H9 (cell line): ENCODE results near the gene C1QTNF2. TPM values are rescaled to one million over a fixed set of nuclear protein-coding genes. Genes with fewer than 3 reads are reported as not detected.

Experiments used
- DNase-seq: peaks from one replicate; pipeline ENCODE4 v3.0.0-alpha.2; 2017
- H2AFZ ChIP-seq: one replicate; pipeline ENCODE4 v1.6.1; 2013; ENCODE audit warnings: mild to moderate bottlenecking, low read length, control low read depth, moderate library complexity
- H2AK5ac ChIP-seq: 2 replicates; pipeline ENCODE4 v1.6.1; 2013; ENCODE audit warnings: low read length, control low read depth, mixed read lengths; ENCODE audit not compliant: insufficient read length
- H2BK120ac ChIP-seq: one replicate; pipeline ENCODE4 v1.6.1; 2013; ENCODE audit warnings: low read depth, mild to moderate bottlenecking, low read length, control low read depth, inconsistent platforms; ENCODE audit not compliant: poor library complexity, severe bottlenecking
- H2BK12ac ChIP-seq: 2 replicates; pipeline ENCODE4 v1.6.1; 2013; ENCODE audit warnings: low read length, control low read depth, mixed read lengths, low read depth; ENCODE audit not compliant: insufficient read length
- H2BK15ac ChIP-seq: 2 replicates; pipeline ENCODE4 v1.6.1; 2013; ENCODE audit warnings: low read depth, low read length, control low read depth
- H2BK20ac ChIP-seq: one replicate; pipeline ENCODE4 v1.6.1; 2013; ENCODE audit warnings: low read depth, mild to moderate bottlenecking, low read length, control low read depth, inconsistent platforms; ENCODE audit not compliant: poor library complexity, severe bottlenecking
- H2BK5ac ChIP-seq: 2 replicates; pipeline ENCODE4 v1.6.1; 2013; ENCODE audit warnings: low read length, control low read depth, mixed read lengths; ENCODE audit not compliant: insufficient read length
- H3K14ac ChIP-seq: 2 replicates; pipeline ENCODE4 v1.6.1; 2013; ENCODE audit warnings: low read length, control low read depth; ENCODE audit not compliant: insufficient read depth
- H3K18ac ChIP-seq: 2 replicates; pipeline ENCODE4 v1.6.1; 2013; ENCODE audit warnings: low read depth, mild to moderate bottlenecking, mixed read lengths, low read length, control low read depth; ENCODE audit not compliant: insufficient read length
- H3K23ac ChIP-seq: 2 replicates; pipeline ENCODE4 v1.6.1; 2013; ENCODE audit warnings: low read length, control low read depth, mixed read lengths, low read depth; ENCODE audit not compliant: insufficient read length
- H3K23me2 ChIP-seq: 2 replicates; pipeline ENCODE4 v1.6.1; 2013; ENCODE audit warnings: low read depth, mild to moderate bottlenecking, mixed read lengths, low read length, control low read depth; ENCODE audit not compliant: insufficient read length, poor library complexity, severe bottlenecking
- H3K27ac ChIP-seq: 2 replicates; pipeline ENCODE4 v1.5.1; 2013; ENCODE audit warnings: low read length, control low read depth, mixed read lengths, low read depth; ENCODE audit not compliant: insufficient read length
- H3K27me3 ChIP-seq: 2 replicates; pipeline ENCODE4 v1.6.1; 2013; ENCODE audit warnings: low read length, control low read depth, inconsistent platforms; ENCODE audit not compliant: insufficient read depth
- H3K4ac ChIP-seq: 2 replicates; pipeline ENCODE4 v1.6.1; 2013; ENCODE audit warnings: low read depth, mild to moderate bottlenecking, control low read depth, inconsistent platforms, low read length, moderate library complexity
- H3K4me1 ChIP-seq: 2 replicates; pipeline ENCODE4 v1.6.1; 2013; ENCODE audit warnings: low read length, control low read depth, inconsistent platforms; ENCODE audit not compliant: insufficient read depth
- H3K4me2 ChIP-seq: 2 replicates; pipeline ENCODE4 v1.6.1; 2013; ENCODE audit warnings: low read length, control low read depth, mixed read lengths; ENCODE audit not compliant: insufficient read length, insufficient read depth
- H3K56ac ChIP-seq: 2 replicates; pipeline ENCODE4 v1.6.1; 2013; ENCODE audit warnings: low read depth, mild to moderate bottlenecking, mixed read lengths, low read length, control low read depth; ENCODE audit not compliant: insufficient read length
- H3K79me1 ChIP-seq: 2 replicates; pipeline ENCODE4 v1.6.1; 2013; ENCODE audit warnings: low read depth, mild to moderate bottlenecking, moderate library complexity, low read length, control low read depth, inconsistent platforms; ENCODE audit not compliant: insufficient read depth, poor library complexity, severe bottlenecking
- H3K79me2 ChIP-seq: 2 replicates; pipeline ENCODE4 v1.6.1; 2013; ENCODE audit warnings: low read length, control low read depth, inconsistent platforms; ENCODE audit not compliant: insufficient read depth
- H3K9ac ChIP-seq: 2 replicates; pipeline ENCODE4 v1.6.1; 2013; ENCODE audit warnings: low read length, control low read depth, mixed read lengths; ENCODE audit not compliant: insufficient read length; ENCODE audit errors: extremely low read depth
- H3K9me3 ChIP-seq: one replicate; pipeline ENCODE4 v1.6.1; 2013; ENCODE audit warnings: low read depth, low read length, inconsistent platforms; ENCODE audit not compliant: control insufficient read depth
- H3T11ph ChIP-seq: one replicate; pipeline ENCODE4 v1.6.1; 2013; ENCODE audit warnings: mild to moderate bottlenecking, low read length, control low read depth, inconsistent platforms
- H4K20me1 ChIP-seq: one replicate; pipeline ENCODE4 v1.6.1; 2013; ENCODE audit not compliant: control insufficient read depth, insufficient read length, insufficient read depth
- H4K5ac ChIP-seq: 2 replicates; pipeline ENCODE4 v1.6.1; 2013; ENCODE audit warnings: low read depth, mild to moderate bottlenecking, mixed read lengths, low read length, control low read depth; ENCODE audit not compliant: insufficient read length
- H4K8ac ChIP-seq: replicated peaks from 2 replicates; pipeline ENCODE4 v1.6.1; 2013; ENCODE audit warnings: low read length, control low read depth, mixed read lengths, low read depth; ENCODE audit not compliant: insufficient read length
- H4K91ac ChIP-seq: 2 replicates; pipeline ENCODE4 v1.6.1; 2013; ENCODE audit warnings: low read depth, mild to moderate bottlenecking, moderate library complexity, mixed read lengths, low read length, control low read depth; ENCODE audit not compliant: insufficient read length
- H3K27ac Mint-ChIP-seq, 3 experiments: 2 replicates in 2 of 3; 3 replicates in 1 of 3; pipeline ENCODE4 v1.8.0; 2020 to 2021; ENCODE audit warnings: mixed read lengths in 3 of 3, mild to moderate bottlenecking in 1 of 3, moderate library complexity in 1 of 3
- H3K27me3 Mint-ChIP-seq: 2 replicates; pipeline ENCODE4 v1.8.0; 2021; ENCODE audit warnings: low read depth, mild to moderate bottlenecking, moderate library complexity, mixed read lengths
- H3K36me3 Mint-ChIP-seq, 3 experiments: 2 replicates in 2 of 3; 3 replicates in 1 of 3; pipeline ENCODE4 v1.8.0; 2020 to 2021; ENCODE audit warnings: low read depth in 3 of 3, mixed read lengths in 3 of 3; ENCODE audit not compliant: insufficient read depth in 1 of 3
- H3K4me1 Mint-ChIP-seq, 2 experiments: 2 replicates each; pipeline ENCODE4 v1.8.0; 2020; ENCODE audit warnings: mixed read lengths in 2 of 2
- H3K4me3 Mint-ChIP-seq, 2 experiments: 2 replicates in 1 of 2; 3 replicates in 1 of 2; pipeline ENCODE4 v1.8.0; 2020 to 2021; ENCODE audit warnings: mild to moderate bottlenecking in 2 of 2, mixed read lengths in 2 of 2, moderate library complexity in 1 of 2
- H3K9me3 Mint-ChIP-seq, 2 experiments: 2 replicates in 1 of 2; 3 replicates in 1 of 2; pipeline ENCODE4 v1.8.0; 2020; ENCODE audit warnings: mild to moderate bottlenecking in 2 of 2, mixed read lengths in 2 of 2, moderate library complexity in 1 of 2
- CTCF ChIP-seq: fragments of 200-600 bp; sonication (generic); conservative IDR thresholded peaks from 3 replicates; pipeline ENCODE4 v1.8.0; 2021; ENCODE audit warnings: antibody characterized with exemption, mild to moderate bottlenecking
- WGBS: extraction: QIAGEN DNeasy Blood & Tissue Kit; methylation state at CpG from one replicate; pipeline ENCODE4 v1.1.7; 2013; ENCODE audit warnings: missing lambda C conversion rate, low lambda C conversion rate, mixed read lengths; ENCODE audit not compliant: insufficient read length; ENCODE audit errors: extremely low coverage; 5-methylcytosine and 5-hydroxymethylcytosine counted together
- total RNA-seq: library from RNA; stranded (reverse); gene quantifications from 2 replicates; pipeline ENCODE4 v1.2.1, GENCODE V29; 2021

Gene C1QTNF2
- total RNA-seq, 1 experiment from 2014 or later = 0.59 TPM

DNA sequence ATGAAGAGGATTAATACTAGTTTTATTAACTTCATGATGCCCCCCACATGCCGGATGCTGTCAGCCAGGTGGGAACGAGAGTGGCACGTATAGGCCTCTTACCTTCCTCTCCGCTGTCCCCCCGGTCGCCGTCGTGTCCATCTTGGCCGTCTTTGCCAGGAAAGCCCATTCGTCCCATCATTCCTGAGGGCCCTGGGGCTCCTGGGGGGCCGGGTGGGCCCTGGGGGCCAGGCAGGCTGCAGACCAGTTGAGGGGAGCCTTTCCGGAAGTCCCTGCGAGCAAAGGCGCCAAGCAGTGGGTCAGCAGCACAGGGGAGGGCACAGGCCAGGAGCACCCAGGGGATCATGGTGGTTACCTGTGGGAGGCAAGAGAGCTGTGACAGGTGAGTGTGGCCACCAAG lies 15.8 kb downstream of the C1QTNF2 start:
- Histone ChIP-seq H2BK5ac (no peak overlapping the region), H4K91ac (no peak overlapping the region), H3K4me2 (no peak overlapping the region), H3K4ac (no peak overlapping the region), H2BK120ac (no peak overlapping the region), H3T11ph (no peak overlapping the region), H3K14ac (no peak overlapping the region), H3K4me1 (0 out of 2 replicates have a peak, but pooled peaks cover 2% of the 10 kb centered on the region), H2BK20ac (no peak overlapping the region), H3K56ac (no peak overlapping the region), H3K18ac (no peak overlapping the region), H4K8ac (no peak overlapping the region), H2BK15ac (no peak overlapping the region), H3K23me2 (no peaks in the 10 kb centered on the region), H3K9me3 (no peaks in the 10 kb centered on the region), H3K23ac (no peak overlapping the region), H4K20me1 (no peaks in the 10 kb centered on the region), H3K27ac (no peak overlapping the region), H3K9ac (no peak overlapping the region), H4K5ac (no peak overlapping the region), H3K79me2 (no peaks in the 10 kb centered on the region), H3K27me3 (no peaks in the 10 kb centered on the region), H3K79me1 (no peaks in the 10 kb centered on the region), H2BK12ac (no peak overlapping the region), H2AFZ (no peak overlapping the region), H2AK5ac (no peak overlapping the region)
- Mint-ChIP-seq H3K4me1 (peaks cover 0 to 12% of the 10 kb centered on the region in 2 experiments; a peak in 2 of 4 replicates), H3K36me3 (no peaks in the 10 kb centered on the region), H3K27ac (no peak overlapping the region), H3K4me3 (no peak overlapping the region), H3K9me3 (no peaks in the 10 kb centered on the region), H3K27me3 (peaks cover 2% of the 10 kb centered on the region)
- TF ChIP-seq CTCF = no peak
- no CpG with 5 or more reads among the region's 14 CpGs for WGBS
- no peak for DNase-seq
